ENCODE measurements around the gene POC1A.

GRCh38 chr3:52130966-52131622 is 23.1 kb downstream of the POC1A start:
- TF ChIP-seq GATA2 (IDR thresholded peaks at IDR 0.05; ENCODE audit: low read depth, low read length) (no peak), GATA3 (IDR thresholded peaks at IDR 0.05; ENCODE audit: low read depth, low read length) (no peak)

All from SH-SY5Y (cell line).